ENCODE results near the gene ZP1. TPM values are rescaled to one million over a fixed set of nuclear protein-coding genes. Genes with fewer than 3 reads are reported as not detected.

Gene ZP1
- total RNA-seq, 1 donor from 2014 or later, result 0.40 TPM

DNA sequence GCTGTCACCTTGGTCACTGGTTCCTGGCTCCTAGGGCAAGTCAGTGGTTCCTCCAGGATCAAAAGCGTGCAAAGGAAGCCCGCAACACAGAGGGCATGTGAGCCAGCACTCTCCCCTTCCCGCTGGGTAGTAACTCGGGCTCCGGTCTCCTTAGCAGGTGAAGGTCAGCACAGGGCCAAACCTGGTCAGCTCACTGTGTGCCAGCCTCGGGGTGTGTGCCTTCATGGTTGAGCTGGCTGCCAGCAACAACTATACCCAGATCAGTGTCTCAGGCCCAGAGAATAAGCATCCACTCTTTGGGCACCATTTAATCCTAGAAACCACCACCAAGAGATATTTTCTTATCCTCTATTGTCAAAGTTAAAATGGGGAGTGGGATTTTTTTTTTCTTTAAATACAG, 41.6 kb upstream of the ZP1 start:
- peak; percentile 77 for DNase-seq (ENCODE audit: low spot score)
- TF ChIP-seq, protein P1, sequence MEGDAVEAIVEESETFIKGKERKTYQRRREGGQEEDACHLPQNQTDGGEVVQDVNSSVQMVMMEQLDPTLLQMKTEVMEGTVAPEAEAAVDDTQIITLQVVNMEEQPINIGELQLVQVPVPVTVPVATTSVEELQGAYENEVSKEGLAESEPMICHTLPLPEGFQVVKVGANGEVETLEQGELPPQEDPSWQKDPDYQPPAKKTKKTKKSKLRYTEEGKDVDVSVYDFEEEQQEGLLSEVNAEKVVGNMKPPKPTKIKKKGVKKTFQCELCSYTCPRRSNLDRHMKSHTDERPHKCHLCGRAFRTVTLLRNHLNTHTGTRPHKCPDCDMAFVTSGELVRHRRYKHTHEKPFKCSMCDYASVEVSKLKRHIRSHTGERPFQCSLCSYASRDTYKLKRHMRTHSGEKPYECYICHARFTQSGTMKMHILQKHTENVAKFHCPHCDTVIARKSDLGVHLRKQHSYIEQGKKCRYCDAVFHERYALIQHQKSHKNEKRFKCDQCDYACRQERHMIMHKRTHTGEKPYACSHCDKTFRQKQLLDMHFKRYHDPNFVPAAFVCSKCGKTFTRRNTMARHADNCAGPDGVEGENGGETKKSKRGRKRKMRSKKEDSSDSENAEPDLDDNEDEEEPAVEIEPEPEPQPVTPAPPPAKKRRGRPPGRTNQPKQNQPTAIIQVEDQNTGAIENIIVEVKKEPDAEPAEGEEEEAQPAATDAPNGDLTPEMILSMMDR (IDR thresholded peaks at IDR 0.05), result no peak
- Mint-ChIP-seq H3K4me3 (ENCODE audit: unreplicated experiment) (no peak overlapping the region), H3K36me3 (ENCODE audit: low read depth) (no peaks in the 10 kb centered on the region), H3K27ac (ENCODE audit: unreplicated experiment) (no peak overlapping the region), H3K4me1 (ENCODE audit: low read depth) (peaks cover under 1% of the 10 kb centered on the region), H3K9me3 (ENCODE audit: low read depth) (no peaks in the 10 kb centered on the region), H3K27me3 (ENCODE audit: low read depth) (peaks cover 21% of the 10 kb centered on the region)

GRCh38 chr11:60830478-60831142, 36.7 kb upstream of the ZP1 start:
- no peak overlapping the region for H3K27ac Mint-ChIP-seq (ENCODE audit: unreplicated experiment)
- no peak for DNase-seq (ENCODE audit: low spot score)
- no peaks in the 10 kb centered on the region for H3K9me3 Mint-ChIP-seq (ENCODE audit: low read depth)
- H3K36me3 Mint-ChIP-seq (ENCODE audit: low read depth), result no peaks in the 10 kb centered on the region
- H3K4me3 Mint-ChIP-seq (ENCODE audit: unreplicated experiment), result no peak overlapping the region
- H3K4me1 Mint-ChIP-seq (ENCODE audit: low read depth), result peaks cover 4% of the 10 kb centered on the region
- H3K27me3 Mint-ChIP-seq (ENCODE audit: low read depth), result peaks cover 37% of the 10 kb centered on the region
- TF ChIP-seq, protein P1 (IDR thresholded peaks at IDR 0.05), result no peak

DNA sequence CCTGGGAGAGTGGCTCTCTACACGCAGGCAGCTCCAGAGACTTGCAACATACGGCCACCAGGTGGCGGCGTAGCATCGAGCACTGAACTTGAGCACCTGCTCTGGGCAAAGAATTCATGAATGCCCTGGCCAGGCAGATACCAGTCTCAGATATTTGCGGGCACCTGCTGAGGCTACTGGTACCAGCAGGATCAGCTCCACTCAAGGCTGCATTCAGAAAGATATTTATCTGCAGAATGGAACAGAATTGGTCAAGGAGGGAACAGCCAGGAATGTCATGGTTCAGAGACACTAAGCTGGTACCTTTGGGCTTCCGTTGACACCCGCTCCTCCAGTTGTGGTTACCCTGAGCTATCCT, 36.2 kb upstream of the ZP1 start:
- H3K4me1 Mint-ChIP-seq (ENCODE audit: low read depth), result peaks cover 4% of the 10 kb centered on the region
- H3K9me3 Mint-ChIP-seq (ENCODE audit: low read depth), result no peaks in the 10 kb centered on the region
- TF ChIP-seq, protein P1 (IDR thresholded peaks at IDR 0.05), result peak; percentile 97
- no peaks in the 10 kb centered on the region for H3K36me3 Mint-ChIP-seq (ENCODE audit: low read depth)
- DNase-seq (ENCODE audit: low spot score), result no peak
- H3K27me3 Mint-ChIP-seq (ENCODE audit: low read depth), result peaks cover 38% of the 10 kb centered on the region
- H3K27ac Mint-ChIP-seq (ENCODE audit: unreplicated experiment), result no peak overlapping the region
- H3K4me3 Mint-ChIP-seq (ENCODE audit: unreplicated experiment), result no peak overlapping the region

DNA sequence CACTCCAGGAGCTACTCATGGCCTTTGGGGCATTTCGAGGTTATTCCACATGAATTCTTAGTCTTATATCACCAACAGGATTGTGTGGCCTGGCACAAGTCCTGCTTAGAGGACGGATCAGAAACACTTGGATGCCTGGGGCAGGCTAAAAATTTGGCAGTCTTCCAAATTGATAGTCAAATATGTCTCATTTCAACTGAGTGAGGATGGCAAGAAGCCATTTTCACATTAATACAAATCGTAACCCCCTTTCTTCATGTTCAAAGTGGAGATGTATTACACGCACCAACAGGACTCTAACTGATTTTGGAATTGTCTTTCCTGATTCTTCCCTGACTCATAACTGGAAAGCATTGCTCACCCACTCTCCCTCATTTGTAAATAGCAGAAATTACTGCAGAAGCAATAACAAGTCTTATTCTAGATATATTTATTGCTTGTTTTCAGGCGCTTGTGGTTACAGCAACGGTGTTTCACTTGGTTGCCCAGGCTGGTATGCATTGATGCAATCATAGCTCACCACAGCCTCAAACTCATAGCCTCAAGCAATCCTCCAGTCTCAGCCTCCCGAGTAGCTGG, 35.8 kb upstream of the ZP1 start:
- TF ChIP-seq, protein P1 (IDR thresholded peaks at IDR 0.05), result no peak
- Mint-ChIP-seq H3K36me3 (ENCODE audit: low read depth) (no peaks in the 10 kb centered on the region), H3K27me3 (ENCODE audit: low read depth) (peaks cover 39% of the 10 kb centered on the region), H3K4me1 (ENCODE audit: low read depth) (peaks cover 4% of the 10 kb centered on the region), H3K9me3 (ENCODE audit: low read depth) (no peaks in the 10 kb centered on the region), H3K4me3 (ENCODE audit: unreplicated experiment) (no peak overlapping the region), H3K27ac (ENCODE audit: unreplicated experiment) (no peak overlapping the region)
- no peak for DNase-seq (ENCODE audit: low spot score)

DNA sequence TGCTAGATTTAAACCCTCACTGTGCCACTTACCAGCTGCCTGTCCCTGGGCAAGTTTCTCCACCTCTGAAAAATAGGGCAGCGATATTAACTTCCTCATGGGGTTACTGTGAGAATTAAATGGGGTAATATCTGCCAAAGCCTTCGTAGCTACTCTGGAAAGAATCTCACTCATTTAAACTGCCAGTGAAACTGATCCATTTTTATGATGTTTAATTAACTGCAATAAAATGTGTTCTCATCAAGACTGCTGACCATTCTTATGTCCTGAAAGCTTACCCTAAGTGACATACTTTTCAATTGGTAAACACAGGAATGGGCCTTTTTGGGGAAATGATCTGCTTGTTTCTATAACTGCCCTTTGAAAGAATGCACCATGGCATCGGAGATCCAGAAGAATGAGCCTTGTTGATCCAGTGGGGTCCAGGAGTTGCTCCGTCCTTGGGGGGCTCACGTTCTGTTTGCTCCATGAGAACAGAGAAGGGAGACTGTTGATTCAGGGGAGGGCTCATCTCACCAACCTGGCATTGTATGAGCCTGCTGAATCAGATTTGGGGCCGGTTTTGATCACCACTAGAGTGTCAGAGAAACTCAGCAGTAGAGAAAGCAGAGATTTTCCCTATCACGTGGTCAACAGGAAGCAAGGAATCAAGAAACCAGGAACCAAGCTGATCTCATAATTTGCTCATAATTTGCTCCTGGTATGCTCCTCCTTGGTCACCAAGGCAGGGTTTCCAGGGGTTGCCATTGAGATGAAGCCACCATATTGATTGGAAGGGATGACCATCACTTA, 32.4 kb upstream of the ZP1 start:
- Mint-ChIP-seq H3K9me3 (ENCODE audit: low read depth) (no peaks in the 10 kb centered on the region), H3K4me3 (ENCODE audit: unreplicated experiment) (no peak overlapping the region), H3K4me1 (ENCODE audit: low read depth) (peaks cover 8% of the 10 kb centered on the region), H3K36me3 (ENCODE audit: low read depth) (no peaks in the 10 kb centered on the region), H3K27ac (ENCODE audit: unreplicated experiment) (no peak overlapping the region), H3K27me3 (ENCODE audit: low read depth) (peaks cover 32% of the 10 kb centered on the region)
- DNase-seq (ENCODE audit: low spot score), result no peak
- TF ChIP-seq, protein P1 (IDR thresholded peaks at IDR 0.05), result no peak

All from chondrocyte (in vitro differentiated cells).